C4-2B (cell line): ENCODE results near the gene INO80D.

ENCODE experiments used
- ZFX ChIP-seq: fragments of 450-650 bp; IDR thresholded peaks from 2 replicates; pipeline ENCODE4 v1.6.1; 2017
- TF ChIP-seq, protein P1 (sequence below): fragments of 450-650 bp; conservative IDR thresholded peaks from 2 replicates; pipeline ENCODE4 v1.5.1; 2017; ENCODE audit warnings: mild to moderate bottlenecking

DNA sequence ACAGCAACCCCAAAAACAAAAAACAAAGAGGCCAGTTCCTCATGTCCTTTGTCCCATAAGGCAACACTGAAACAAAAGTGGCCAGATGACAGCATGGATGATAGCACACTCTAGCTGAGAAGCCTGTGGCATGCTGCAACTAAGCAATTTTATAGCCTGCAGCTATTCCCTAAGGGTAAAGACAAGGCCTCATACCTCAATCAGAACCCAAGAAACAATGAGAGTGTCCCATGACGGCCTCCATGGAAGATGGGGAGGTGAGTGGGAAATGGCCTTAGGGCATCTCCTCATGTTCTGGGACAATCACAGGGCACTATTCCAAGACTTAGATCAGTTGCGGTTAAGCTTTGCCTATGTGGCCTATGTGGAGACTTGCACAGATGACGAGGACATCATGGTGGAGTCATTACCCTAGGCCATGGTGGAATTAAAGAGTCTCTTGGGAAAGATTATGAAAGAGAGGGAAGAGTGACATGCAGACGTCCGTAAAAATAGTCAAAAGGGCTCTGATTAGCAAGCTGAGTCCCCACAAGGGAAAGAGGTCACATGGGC lies 103.1 kb downstream of the INO80D start:
- TF ChIP-seq, protein P1, sequence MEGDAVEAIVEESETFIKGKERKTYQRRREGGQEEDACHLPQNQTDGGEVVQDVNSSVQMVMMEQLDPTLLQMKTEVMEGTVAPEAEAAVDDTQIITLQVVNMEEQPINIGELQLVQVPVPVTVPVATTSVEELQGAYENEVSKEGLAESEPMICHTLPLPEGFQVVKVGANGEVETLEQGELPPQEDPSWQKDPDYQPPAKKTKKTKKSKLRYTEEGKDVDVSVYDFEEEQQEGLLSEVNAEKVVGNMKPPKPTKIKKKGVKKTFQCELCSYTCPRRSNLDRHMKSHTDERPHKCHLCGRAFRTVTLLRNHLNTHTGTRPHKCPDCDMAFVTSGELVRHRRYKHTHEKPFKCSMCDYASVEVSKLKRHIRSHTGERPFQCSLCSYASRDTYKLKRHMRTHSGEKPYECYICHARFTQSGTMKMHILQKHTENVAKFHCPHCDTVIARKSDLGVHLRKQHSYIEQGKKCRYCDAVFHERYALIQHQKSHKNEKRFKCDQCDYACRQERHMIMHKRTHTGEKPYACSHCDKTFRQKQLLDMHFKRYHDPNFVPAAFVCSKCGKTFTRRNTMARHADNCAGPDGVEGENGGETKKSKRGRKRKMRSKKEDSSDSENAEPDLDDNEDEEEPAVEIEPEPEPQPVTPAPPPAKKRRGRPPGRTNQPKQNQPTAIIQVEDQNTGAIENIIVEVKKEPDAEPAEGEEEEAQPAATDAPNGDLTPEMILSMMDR, result no peak
- no peak for TF ChIP-seq ZFX
